HG03045 (cell line): Measurements from ENCODE around the gene NCLN.
"Not testable (repeated sequence)": the region's sequence is repeated elsewhere in the genome, so short reads cannot be mapped to it uniquely, and the experiment has no call there.

Source experiments
- ATAC-seq: cut with Tn5 transposase; IDR thresholded peaks from one replicate; pipeline ENCODE4 v1.9.1; 2021; ENCODE audit warnings: mild to moderate bottlenecking, moderate library complexity; ENCODE audit not compliant: unreplicated experiment

Gene NCLN

DNA sequence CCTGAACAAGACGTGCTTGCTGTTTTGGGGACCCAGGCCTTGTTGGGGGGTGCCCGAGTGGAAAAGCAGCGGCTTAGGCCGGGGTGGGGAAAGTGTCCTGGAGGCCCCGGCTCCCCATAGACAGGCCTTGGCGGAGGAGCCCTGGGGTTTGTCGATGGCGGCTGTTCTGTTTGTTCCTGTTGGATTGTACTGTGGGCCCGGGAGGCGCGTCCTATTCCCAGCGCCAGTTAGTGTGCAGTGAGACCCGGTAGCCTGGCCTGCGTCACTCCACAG lies 11.1 kb downstream of the NCLN start:
- no peak for ATAC-seq

- ATAC-seq, result no peak
Observed at GRCh38 chr19:3198901-3199700, 13.4 kb downstream of the NCLN start.

GRCh38 chr19:3201072-3201700 lies 15.5 kb downstream of the NCLN start:
- ATAC-seq, result no peak

DNA sequence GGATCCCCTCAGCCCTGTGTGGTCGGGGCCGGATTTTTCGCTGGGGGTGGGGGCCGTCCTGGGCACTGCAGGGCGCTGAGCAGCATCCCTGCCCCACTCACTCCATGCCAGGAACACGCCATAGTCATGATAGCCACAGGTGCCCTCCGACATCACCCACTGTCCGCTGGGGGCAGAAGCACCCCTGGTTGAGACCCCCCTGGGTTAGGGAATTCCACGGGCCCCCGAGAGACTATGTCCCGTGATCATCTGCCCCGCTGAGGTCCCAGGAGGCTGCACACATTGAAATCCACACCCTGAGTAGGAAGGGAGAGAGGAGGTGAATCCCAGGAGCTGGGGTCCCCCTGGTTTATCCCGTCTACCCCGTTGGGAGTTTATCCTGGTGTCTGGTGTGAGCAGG lies 16.2 kb downstream of the NCLN start:
- ATAC-seq, result no peak

GRCh38 chr19:3202346-3202745 lies 16.6 kb downstream of the NCLN start:
- no peak for ATAC-seq

DNA sequence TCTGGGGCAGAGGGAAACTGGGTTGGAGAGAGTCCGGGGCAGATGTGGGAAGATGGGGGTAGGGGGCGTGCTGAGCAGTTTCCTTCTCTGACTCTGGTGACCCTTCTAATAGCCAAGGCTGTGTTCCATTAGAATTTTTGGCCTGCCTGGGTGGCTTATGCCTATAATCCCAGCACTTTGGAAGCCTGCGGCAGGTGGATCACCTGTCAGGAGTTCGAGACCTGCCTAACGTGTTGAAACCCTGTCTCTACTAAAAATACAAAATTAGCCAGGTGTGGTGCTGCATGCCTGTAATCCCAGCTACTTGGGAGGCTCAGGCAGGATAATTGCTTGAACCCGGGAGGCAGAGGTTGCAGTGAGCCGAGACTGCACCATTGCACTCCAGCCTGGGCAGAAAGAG lies 17.2 kb downstream of the NCLN start:
- not testable (repeated sequence) for ATAC-seq

- no peak for ATAC-seq
Observed at GRCh38 chr19:3203805-3204645, 18.3 kb downstream of the NCLN start.

- ATAC-seq, result no peak
Observed at GRCh38 chr19:3204646-3205275, 19.0 kb downstream of the NCLN start.

DNA sequence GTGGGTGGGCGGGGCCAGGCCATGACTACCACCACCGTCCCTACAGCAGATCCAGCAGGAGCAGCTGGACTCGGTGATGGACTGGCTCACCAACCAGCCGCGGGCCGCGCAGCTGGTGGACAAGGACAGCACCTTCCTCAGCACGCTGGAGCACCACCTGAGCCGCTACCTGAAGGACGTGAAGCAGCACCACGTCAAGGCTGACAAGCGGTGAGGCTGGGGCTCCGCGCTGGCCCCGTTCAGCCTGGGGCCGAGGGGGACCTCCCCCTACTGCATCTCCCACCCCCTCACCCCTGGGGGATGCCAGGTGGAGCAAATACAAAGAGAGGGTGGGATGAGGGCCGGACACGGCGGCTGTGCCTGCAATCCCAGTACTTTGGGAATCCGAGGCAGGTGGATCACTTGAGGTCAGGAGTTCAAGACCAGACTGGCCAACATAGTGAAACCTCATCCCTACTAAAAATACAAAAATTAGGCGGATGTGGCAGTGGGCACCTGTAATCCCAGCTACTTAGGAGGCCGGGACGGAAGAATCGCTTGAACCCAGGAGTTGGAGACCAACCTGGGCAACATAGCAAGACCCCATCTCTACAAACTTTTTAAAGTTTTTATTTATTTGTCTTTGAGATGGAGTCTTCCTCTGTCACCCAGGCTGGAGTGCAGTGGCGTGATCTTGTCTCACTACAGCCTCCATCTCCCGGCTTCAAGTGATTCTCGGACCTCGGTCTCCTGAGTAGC lies 20.7 kb downstream of the NCLN start:
- ATAC-seq, result no peak

DNA sequence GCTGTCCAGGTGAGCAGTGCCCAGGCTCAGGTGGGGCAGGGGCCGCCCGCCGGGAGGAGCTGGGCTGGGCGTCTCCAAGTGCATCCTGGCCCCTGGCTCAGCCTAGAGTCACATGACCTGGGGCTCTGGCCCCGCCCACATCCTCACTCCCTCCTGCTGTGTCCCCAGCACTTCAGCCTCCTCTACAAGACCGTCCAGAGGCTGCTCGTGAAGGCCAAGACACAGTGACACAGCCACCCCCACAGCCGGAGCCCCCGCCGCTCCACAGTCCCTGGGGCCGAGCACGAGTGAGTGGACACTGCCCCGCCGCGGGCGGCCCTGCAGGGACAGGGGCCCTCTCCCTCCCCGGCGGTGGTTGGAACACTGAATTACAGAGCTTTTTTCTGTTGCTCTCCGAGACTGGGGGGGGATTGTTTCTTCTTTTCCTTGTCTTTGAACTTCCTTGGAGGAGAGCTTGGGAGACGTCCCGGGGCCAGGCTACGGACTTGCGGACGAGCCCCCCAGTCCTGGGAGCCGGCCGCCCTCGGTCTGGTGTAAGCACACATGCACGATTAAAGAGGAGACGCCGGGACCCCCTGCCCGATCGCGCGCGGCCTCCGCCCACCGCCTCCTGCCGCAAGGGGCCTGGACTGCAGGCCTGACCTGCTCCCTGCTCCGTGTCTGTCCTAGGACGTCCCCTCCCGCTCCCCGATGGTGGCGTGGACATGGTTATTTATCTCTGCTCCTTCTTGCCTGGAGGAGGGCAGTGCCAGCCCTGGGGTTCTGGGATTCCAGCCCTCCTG lies 21.9 kb downstream of the NCLN start:
- no peak for ATAC-seq

DNA sequence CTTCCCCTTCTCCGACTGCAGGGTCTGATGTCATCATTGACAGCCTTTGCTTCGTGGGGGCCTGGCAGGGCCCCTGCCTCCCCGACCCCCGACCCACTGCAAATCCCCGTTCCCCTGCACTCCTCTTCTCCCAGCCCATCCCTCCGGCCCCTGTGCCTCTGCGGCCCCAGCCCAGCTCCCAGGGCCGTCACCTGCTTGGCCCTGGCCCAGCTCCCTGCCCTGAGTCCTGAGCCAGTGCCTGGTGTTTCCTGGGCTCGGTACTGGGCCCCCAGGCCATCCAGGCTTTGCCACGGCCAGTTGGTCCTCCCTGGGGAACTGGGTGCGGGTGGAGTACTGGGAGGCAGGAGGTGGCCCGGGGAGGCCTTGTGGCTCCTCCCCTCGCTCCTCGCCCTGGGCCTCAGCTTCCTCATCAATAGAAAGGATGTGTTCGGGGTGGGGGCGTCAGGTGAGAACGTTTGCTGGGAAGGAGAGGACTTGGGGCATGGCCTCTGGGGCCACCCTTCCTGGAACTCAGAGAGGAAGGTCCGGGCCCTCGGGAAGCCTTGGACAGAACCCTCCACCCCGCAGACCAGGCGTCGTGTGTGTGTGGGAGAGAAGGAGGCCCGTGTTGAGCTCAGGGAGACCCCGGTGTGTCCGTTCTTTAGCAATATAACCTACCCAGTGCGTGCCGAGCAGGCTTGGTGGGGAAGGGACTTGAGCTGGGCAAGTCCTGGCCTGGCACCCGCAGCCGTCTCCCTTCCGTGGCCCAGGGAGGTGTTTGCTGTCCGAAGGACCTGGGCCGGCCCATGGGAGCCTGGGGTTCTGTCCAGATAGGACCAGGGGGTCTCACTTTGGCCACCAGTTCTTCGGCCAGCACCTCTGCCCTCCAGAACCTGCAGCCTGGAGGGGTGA lies 22.8 kb downstream of the NCLN start:
- ATAC-seq, result no peak

- ATAC-seq, result no peak
Observed at GRCh38 chr19:3210347-3211017, 24.8 kb downstream of the NCLN start.

GRCh38 chr19:3211191-3211590 lies 25.5 kb downstream of the NCLN start:
- no peak for ATAC-seq

DNA sequence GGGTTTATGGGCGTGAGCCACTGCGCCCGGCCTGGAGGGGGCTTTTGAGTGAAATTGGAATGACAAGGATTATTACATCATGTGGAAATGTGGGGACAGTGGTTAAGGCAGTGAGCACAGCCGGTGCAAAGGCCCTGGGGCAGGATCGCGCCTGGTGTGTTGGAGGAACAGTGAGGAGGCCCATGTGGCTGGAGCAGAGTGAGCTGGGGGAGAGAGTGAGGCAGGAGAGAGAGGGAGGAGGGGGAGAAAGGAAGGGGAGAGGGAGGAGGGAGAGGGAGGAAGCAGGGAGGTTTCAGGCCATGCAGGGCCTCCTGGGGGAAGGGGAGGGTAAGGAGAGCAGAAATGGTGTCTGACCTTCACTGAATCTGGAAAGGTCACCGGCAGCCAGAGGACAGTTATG lies 27.4 kb downstream of the NCLN start:
- ATAC-seq, result no peak

DNA sequence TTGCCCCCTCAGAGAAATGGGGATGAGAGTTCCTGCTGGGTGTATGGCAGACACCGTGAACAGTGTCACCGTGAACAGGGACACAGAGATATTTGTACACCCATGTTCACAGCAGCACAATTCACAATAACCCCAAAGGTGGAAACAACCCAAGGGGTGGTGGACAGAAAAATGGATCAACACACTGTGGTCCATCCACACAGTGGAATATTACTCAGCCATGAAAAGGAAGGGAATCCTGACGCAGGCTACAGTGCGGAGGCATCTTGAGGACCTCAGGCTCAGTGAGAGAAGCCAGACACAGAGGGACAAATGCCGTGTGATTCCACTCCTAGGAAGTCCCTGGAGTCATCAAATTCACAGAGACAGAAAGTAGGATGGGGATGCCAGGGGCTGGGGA lies 31.1 kb downstream of the NCLN start:
- no peak for ATAC-seq

- ATAC-seq, result no peak
Observed at GRCh38 chr19:3220576-3220975, 34.8 kb downstream of the NCLN start.

GRCh38 chr19:3221576-3221975 lies 35.8 kb downstream of the NCLN start:
- not testable (repeated sequence) for ATAC-seq

- ATAC-seq, result no peak
Observed at GRCh38 chr19:3222709-3223108, 37.0 kb downstream of the NCLN start.
